Peyer's patch (tissue), 4 donors: Measurements from ENCODE around the gene ST6GALNAC1.

Experiments
- CTCF ChIP-seq, 6 experiments: fragments of 450-650 bp in 4 of 6; fragments of 200-600 bp in 2 of 6; sonication (generic) in 1 of 6; IDR thresholded peaks; one replicate each; pipeline ENCODE4 v1.5.1; 2017 to 2019; ENCODE audit warnings: antibody characterized with exemption in 6 of 6, mild to moderate bottlenecking in 3 of 6, moderate library complexity in 1 of 6
- POLR2A ChIP-seq, 2 donors: fragments of 450-650 bp; IDR thresholded peaks; one replicate each; pipeline ENCODE4 v1.5.1; 2017; ENCODE audit warnings: antibody characterized with exemption in 2 of 2, mild to moderate bottlenecking in 2 of 2, moderate library complexity in 2 of 2

GRCh38 chr17:76642994-76643393 is 563 bp downstream of the ST6GALNAC1 start:
- TF ChIP-seq POLR2A (IDR thresholded peaks at IDR 0.05) (no peak), CTCF (IDR thresholded peaks at IDR 0.05) (no peak)
